GM12875 (cell line): ENCODE measurements around the gene NFIA.

Experiments used
- H3K4me3 ChIP-seq: one replicate; pipeline ENCODE4 v1.5.1; 2011; ENCODE audit warnings: low read depth, low read length, control low read depth
- CTCF ChIP-seq: IDR thresholded peaks from 2 replicates; pipeline ENCODE4 v1.5.1; 2011; ENCODE audit warnings: low read depth, mild to moderate bottlenecking, control low read depth, inconsistent platforms, low read length, moderate library complexity, borderline replicate concordance; ENCODE audit not compliant: insufficient read depth

NFIA gene

DNA sequence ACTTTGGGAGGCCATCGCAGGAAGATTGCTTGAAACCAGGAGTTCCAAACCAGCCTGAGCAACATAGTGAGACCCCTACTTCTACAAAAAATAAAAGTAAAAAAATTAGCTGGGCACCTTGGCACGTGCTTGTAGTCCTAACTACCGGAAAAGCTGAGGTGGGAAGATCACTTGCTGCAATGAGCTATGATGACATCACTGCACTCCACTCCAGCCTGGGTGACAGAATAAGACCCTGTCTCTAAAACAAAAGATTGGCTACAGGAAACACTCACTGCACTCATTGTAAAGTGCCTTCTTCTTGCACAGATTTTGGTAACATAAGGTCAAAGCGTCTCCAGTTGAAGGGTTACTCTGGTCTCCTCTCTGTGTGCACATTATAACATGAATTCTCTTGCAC, 336.8 kb downstream of the NFIA start:
- no peak for TF ChIP-seq CTCF
- H3K4me3 ChIP-seq: no peak overlapping the region

- H3K4me3 ChIP-seq: no peak overlapping the region
- no peak for TF ChIP-seq CTCF
These were observed 337.3 kb downstream of the NFIA start for GRCh38 chr1:61419657-61420056.

DNA sequence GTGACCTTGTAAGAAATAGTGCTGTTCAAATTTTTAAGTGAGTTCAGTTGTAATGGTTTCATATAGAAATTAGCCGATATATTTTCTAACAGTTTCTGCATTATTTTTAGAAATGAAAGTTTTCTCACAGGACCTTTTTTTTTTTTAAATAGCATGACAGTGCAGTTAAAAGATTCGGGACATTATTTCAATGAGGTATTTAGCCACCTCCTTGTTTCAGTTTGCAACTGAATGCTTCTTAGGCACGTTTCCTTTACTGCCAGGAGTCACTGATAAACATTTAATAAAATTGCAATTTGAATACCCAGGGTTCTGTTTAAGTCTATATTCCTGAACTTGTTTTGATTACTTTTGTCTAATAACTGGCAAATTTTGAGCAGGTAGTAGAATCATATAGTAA, 337.9 kb downstream of the NFIA start:
- H3K4me3 ChIP-seq: no peak overlapping the region
- TF ChIP-seq CTCF: no peak

DNA sequence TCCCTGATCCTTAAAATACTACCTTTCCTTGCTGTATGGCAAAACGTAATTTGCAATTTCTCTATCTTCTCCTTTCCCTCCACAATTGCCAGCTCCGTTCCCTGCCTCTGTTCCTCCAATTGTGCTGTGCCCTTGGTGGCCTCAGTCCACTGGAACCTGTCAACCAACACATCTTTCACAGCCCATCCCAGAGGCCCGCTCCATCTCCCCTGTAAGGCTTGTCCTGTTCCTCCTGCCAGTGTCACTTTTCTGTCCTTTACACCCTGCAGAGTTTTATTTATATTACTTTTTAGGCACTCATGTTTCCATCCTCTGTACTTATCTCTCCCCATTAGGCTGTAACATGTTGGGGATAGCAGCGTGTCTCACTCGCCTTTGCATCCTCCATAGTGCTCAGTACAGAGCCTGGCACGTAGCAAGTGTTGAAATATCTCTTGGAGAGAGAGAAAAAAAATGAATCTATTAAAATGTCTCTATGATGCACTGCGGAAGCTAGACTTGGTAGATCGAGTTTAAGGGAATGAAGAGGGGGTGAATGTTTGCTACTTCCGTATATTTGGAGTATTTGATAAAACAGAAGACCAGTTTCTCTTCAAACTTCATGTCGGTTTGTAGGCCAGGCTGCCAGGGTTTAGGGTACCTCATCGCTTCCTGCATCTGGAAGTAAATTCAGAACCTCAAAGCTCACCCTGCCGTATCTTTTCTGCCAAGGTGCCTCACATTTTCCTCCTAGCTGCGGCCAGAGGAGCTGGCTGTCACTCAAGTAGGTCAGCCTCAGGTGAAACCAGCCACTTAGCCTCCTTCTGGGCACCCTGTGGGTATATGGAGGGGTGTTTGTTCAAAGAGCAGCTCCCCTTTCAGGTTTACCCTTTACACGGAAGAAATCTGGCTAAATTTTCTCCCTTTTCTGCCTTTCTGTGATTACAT, 338.8 kb downstream of the NFIA start:
- no peak for TF ChIP-seq CTCF

GRCh38 chr1:61423643-61424042, 341.3 kb downstream of the NFIA start:
- H3K4me3 ChIP-seq: no peak overlapping the region
- TF ChIP-seq CTCF: no peak

More for the DNA sequence above, 338.8 kb downstream of the NFIA start:
- H3K4me3 ChIP-seq: no peak overlapping the region

GRCh38 chr1:61424382-61424781, 342.0 kb downstream of the NFIA start:
- TF ChIP-seq CTCF: no peak
- no peak overlapping the region for H3K4me3 ChIP-seq

- no peak overlapping the region for H3K4me3 ChIP-seq
- TF ChIP-seq CTCF: no peak
These were observed 342.7 kb downstream of the NFIA start for GRCh38 chr1:61425040-61425439.
